ENCODE measurements around the gene CDC45.

The CDC45 gene

GRCh38 chr22:19464546-19464945 is 15.2 kb upstream of the CDC45 start:
- Mint-ChIP-seq H3K27ac (no peak overlapping the region), H3K4me1 (no peaks in the 10 kb centered on the region), H3K4me3 (no peak overlapping the region), H3K36me3 (ENCODE audit: low read depth) (peaks cover 52% of the 10 kb centered on the region), H3K27me3 (ENCODE audit: low read depth) (no peaks in the 10 kb centered on the region), H3K9me3 (no peaks in the 10 kb centered on the region)
- TF ChIP-seq CTCF (IDR thresholded peaks at IDR 0.05; ENCODE audit: unreplicated experiment in 3 of 3): no peak

- Mint-ChIP-seq H3K36me3 (ENCODE audit: low read depth) (peaks cover 54% of the 10 kb centered on the region), H3K4me1 (no peaks in the 10 kb centered on the region)
These were observed 14.7 kb upstream of the CDC45 start for GRCh38 chr22:19464975-19465374.

GRCh38 chr22:19466126-19466716 is 13.5 kb upstream of the CDC45 start:
- Mint-ChIP-seq H3K27me3 (ENCODE audit: low read depth) (no peaks in the 10 kb centered on the region), H3K36me3 (ENCODE audit: low read depth) (peaks cover 60% of the 10 kb centered on the region), H3K9me3 (no peaks in the 10 kb centered on the region), H3K4me3 (no peak overlapping the region), H3K4me1 (no peaks in the 10 kb centered on the region), H3K27ac (no peak overlapping the region)
- TF ChIP-seq CTCF (IDR thresholded peaks at IDR 0.05; ENCODE audit: unreplicated experiment in 3 of 3): no peak

More at GRCh38 chr22:19464975-19465374, 14.7 kb upstream of the CDC45 start:
- Mint-ChIP-seq H3K4me3 (no peak overlapping the region), H3K9me3 (no peaks in the 10 kb centered on the region), H3K27me3 (ENCODE audit: low read depth) (no peaks in the 10 kb centered on the region), H3K27ac (no peak overlapping the region)
- TF ChIP-seq CTCF (IDR thresholded peaks at IDR 0.05; ENCODE audit: unreplicated experiment in 3 of 3): no peak

GRCh38 chr22:19466848-19467752 is 12.6 kb upstream of the CDC45 start:
- no peaks in the 10 kb centered on the region for H3K4me1 Mint-ChIP-seq
- no peaks in the 10 kb centered on the region for H3K9me3 Mint-ChIP-seq
- peaks cover 66% of the 10 kb centered on the region for H3K36me3 Mint-ChIP-seq (ENCODE audit: low read depth)
- H3K4me3 Mint-ChIP-seq: no peak overlapping the region
- H3K27me3 Mint-ChIP-seq (ENCODE audit: low read depth): no peaks in the 10 kb centered on the region
- TF ChIP-seq CTCF (IDR thresholded peaks at IDR 0.05; ENCODE audit: unreplicated experiment in 3 of 3): no peak
- H3K27ac Mint-ChIP-seq: no peak overlapping the region

GRCh38 chr22:19467912-19468311 is 11.8 kb upstream of the CDC45 start:
- TF ChIP-seq CTCF (IDR thresholded peaks at IDR 0.05; ENCODE audit: unreplicated experiment in 3 of 3): no peak
- no peaks in the 10 kb centered on the region for H3K4me1 Mint-ChIP-seq
- H3K9me3 Mint-ChIP-seq: no peaks in the 10 kb centered on the region
- peaks cover 61% of the 10 kb centered on the region for H3K36me3 Mint-ChIP-seq (ENCODE audit: low read depth)
- H3K4me3 Mint-ChIP-seq: no peak overlapping the region
- no peaks in the 10 kb centered on the region for H3K27me3 Mint-ChIP-seq (ENCODE audit: low read depth)
- H3K27ac Mint-ChIP-seq: no peak overlapping the region

All from nephron (organoid).